ENCODE data around the gene KAT6B. TPM values are rescaled to one million over a fixed set of nuclear protein-coding genes. Genes with fewer than 3 reads are reported as not detected.

The KAT6B gene
- total RNA-seq, 2 donors from 2014 or later = 28.0 to 97.8 TPM

DNA sequence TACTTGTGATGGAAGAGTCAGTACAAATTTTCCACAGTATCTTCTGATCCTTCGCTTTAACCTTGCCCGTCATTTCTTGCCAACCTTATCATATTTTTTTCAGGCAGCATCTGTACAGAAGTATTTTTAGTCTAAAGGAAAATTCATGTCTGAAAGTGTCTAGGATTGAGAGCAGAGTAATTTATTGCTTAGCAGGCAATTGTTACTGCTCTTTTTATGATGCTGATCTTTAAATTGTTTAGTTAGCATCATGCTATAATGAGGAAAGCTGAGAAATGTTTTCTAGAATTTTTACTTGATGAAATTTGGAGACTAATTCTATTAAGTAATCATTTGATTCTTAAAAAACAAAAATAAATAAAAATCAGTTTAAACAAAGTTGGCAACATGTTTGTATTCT is 20.6 kb downstream of the KAT6B start:
- no peaks in the 10 kb centered on the region for H3K9me3 ChIP-seq
- no peak overlapping the region for H3K27ac ChIP-seq
- whole genome bisulfite sequencing = 59% methylated on average over 2 of the region's 2 CpGs
- H3K36me3 ChIP-seq = no peaks in the 10 kb centered on the region
- H3K4me1 ChIP-seq (replicated peaks) = no peaks in the 10 kb centered on the region
- no peak for DNase-seq (ENCODE audit: low spot score)
- TF ChIP-seq POLR2AphosphoS5 (IDR thresholded peaks at IDR 0.05) (no peak), POLR2A (IDR thresholded peaks at IDR 0.05) (no peak)
- TF ChIP-seq, protein P1, sequence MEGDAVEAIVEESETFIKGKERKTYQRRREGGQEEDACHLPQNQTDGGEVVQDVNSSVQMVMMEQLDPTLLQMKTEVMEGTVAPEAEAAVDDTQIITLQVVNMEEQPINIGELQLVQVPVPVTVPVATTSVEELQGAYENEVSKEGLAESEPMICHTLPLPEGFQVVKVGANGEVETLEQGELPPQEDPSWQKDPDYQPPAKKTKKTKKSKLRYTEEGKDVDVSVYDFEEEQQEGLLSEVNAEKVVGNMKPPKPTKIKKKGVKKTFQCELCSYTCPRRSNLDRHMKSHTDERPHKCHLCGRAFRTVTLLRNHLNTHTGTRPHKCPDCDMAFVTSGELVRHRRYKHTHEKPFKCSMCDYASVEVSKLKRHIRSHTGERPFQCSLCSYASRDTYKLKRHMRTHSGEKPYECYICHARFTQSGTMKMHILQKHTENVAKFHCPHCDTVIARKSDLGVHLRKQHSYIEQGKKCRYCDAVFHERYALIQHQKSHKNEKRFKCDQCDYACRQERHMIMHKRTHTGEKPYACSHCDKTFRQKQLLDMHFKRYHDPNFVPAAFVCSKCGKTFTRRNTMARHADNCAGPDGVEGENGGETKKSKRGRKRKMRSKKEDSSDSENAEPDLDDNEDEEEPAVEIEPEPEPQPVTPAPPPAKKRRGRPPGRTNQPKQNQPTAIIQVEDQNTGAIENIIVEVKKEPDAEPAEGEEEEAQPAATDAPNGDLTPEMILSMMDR (IDR thresholded peaks at IDR 0.05) = no peak
- no peak overlapping the region for H3K4me3 ChIP-seq
- no peaks in the 10 kb centered on the region for H3K27me3 ChIP-seq (replicated peaks; ENCODE audit: insufficient read depth)
- intact Hi-C loops (cut with DNase I) = no loop called here

DNA sequence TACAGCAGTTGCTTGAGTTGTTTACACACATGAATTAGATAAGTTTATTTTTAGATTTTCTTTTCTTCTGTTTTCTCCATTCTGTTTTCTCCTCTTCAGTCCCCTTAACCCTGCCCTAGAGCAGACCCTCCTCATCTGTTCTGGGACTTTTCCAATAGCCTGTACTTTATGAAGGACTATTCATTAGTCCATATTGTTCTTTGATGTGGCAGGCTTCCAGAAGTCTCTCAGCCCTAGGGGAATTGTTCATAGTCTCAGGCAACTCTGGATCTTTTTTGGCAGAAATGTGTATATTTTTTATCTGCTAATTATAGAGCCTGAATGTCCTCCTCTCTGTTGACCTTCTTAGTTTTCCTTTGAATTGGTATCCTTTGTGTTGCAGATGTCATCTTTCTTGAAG is 25.4 kb downstream of the KAT6B start:
- Histone ChIP-seq H3K27me3 (replicated peaks; ENCODE audit: insufficient read depth) (no peaks in the 10 kb centered on the region), H3K4me1 (replicated peaks) (peaks cover 4% of the 10 kb centered on the region), H3K36me3 (no peaks in the 10 kb centered on the region), H3K4me3 (no peak overlapping the region), H3K9me3 (no peaks in the 10 kb centered on the region), H3K27ac (no peak overlapping the region)
- TF ChIP-seq, protein P1 (IDR thresholded peaks at IDR 0.05) = no peak
- no peak for TF ChIP-seq POLR2AphosphoS5 (IDR thresholded peaks at IDR 0.05)
- no peak for TF ChIP-seq POLR2A (IDR thresholded peaks at IDR 0.05)
- intact Hi-C loops (cut with DNase I) = no loop called here
- no peak for DNase-seq (ENCODE audit: low spot score)

DNA sequence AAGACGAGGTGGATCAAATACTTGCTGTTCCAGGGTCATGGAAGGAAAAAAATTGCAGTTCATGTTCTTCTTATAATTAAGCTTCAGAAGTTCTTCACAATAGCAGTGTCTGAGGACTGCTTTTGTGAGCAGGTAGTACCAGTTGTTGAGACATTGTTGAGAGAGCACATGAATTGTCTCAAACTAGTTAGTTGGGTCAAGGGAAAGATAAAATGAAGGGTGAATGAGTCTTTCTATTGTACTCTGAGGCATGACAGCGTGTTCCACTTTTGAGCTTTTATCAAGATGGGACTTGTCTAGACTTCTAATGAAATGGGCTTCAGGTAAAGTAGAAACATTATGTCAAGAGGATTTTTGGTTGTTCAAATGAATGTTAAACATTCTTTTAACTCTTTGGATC is 26.0 kb downstream of the KAT6B start:
- intact Hi-C loops (cut with DNase I) = no loop called here
- Histone ChIP-seq H3K36me3 (no peaks in the 10 kb centered on the region), H3K9me3 (no peaks in the 10 kb centered on the region), H3K27ac (no peak overlapping the region), H3K27me3 (replicated peaks; ENCODE audit: insufficient read depth) (no peaks in the 10 kb centered on the region), H3K4me1 (replicated peaks) (peaks cover 4% of the 10 kb centered on the region), H3K4me3 (no peak overlapping the region)
- DNase-seq (ENCODE audit: low spot score) = no peak
- peak; percentile 36 for TF ChIP-seq POLR2AphosphoS5 (IDR thresholded peaks at IDR 0.05)
- TF ChIP-seq POLR2A (IDR thresholded peaks at IDR 0.05) = no peak
- 32% methylated on average over 2 of the region's 2 CpGs for WGBS

DNA sequence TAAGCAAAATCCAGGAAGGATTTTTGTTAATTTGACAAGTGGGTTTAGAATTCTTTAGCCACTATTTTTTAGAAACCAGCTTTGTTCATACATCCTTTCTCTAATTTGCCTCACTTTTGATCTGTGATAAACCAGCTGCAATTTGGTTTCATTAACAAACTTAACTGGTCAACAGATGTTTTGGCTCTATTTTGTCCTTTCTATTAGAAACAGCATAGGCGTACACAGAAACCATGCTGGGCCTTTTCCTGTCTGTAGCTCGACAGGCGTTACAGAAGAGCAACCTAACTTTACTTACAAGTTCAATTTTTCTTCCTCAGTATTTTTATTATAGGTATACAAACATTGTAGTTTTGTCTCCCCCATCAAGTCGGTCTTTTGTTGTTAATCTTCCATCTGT is 28.2 kb downstream of the KAT6B start:
- H3K4me1 ChIP-seq (replicated peaks) = peaks cover 4% of the 10 kb centered on the region
- H3K27ac ChIP-seq = no peak overlapping the region
- H3K27me3 ChIP-seq (replicated peaks; ENCODE audit: insufficient read depth) = no peaks in the 10 kb centered on the region
- no peak overlapping the region for H3K4me3 ChIP-seq
- 61% methylated on average over 4 of the region's 4 CpGs for WGBS
- H3K36me3 ChIP-seq = no peaks in the 10 kb centered on the region
- intact Hi-C loops (cut with DNase I) = no loop called here
- no peak for DNase-seq (ENCODE audit: low spot score)
- TF ChIP-seq POLR2A (IDR thresholded peaks at IDR 0.05) = no peak
- TF ChIP-seq POLR2AphosphoS5 (IDR thresholded peaks at IDR 0.05) = no peak
- TF ChIP-seq, protein P1 (IDR thresholded peaks at IDR 0.05) = no peak
- H3K9me3 ChIP-seq = no peaks in the 10 kb centered on the region

DNA sequence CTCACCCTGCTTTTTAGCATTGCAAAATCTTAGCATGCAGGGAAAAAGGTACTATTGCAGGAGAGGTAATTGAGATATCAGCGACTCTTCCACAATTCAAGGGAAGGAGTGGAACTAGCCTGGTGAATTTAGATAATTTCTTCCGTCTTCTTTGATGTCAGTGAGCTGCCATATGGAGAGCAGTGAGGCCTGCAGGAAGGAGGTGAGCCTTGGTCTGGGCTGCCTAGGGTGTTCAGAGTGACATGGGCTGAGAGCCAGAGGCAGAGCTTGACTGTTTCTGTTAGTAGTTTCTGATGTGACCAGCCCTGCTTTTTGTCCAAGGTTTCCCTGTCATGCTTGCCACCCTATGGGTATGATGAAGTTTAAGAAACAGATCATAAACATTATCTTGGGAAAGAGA is 28.6 kb downstream of the KAT6B start:
- H3K27me3 ChIP-seq (replicated peaks; ENCODE audit: insufficient read depth) = no peaks in the 10 kb centered on the region
- H3K27ac ChIP-seq = no peak overlapping the region
- H3K4me3 ChIP-seq = no peak overlapping the region
- TF ChIP-seq POLR2A (IDR thresholded peaks at IDR 0.05) (no peak), POLR2AphosphoS5 (IDR thresholded peaks at IDR 0.05) (no peak)
- TF ChIP-seq, protein P1 (IDR thresholded peaks at IDR 0.05) = no peak
- no peak for DNase-seq (ENCODE audit: low spot score)
- H3K4me1 ChIP-seq (replicated peaks) = peaks cover 4% of the 10 kb centered on the region
- H3K9me3 ChIP-seq = no peaks in the 10 kb centered on the region
- intact Hi-C loops (cut with DNase I) = no loop called here
- 52% methylated on average over 2 of the region's 2 CpGs for WGBS
- H3K36me3 ChIP-seq = no peaks in the 10 kb centered on the region

Data from prostate gland (tissue), 2 donors.